OCI-LY3 (cell line): ENCODE data around the gene GPC4.

ENCODE experiments used
- EZH2phosphoT487 ChIP-seq: fragments of 200-600 bp; shearing (Covaris generic); IDR thresholded peaks from 2 replicates; pipeline ENCODE4 v1.6.1; 2018; ENCODE audit warnings: antibody characterized with exemption, mixed run types, low read depth
- TF ChIP-seq, protein P1 (sequence below): fragments of 200-600, 300-600 bp; sonication (generic); IDR thresholded peaks from 2 replicates; pipeline ENCODE4 v1.5.1; 2014; ENCODE audit warnings: antibody characterized with exemption, low read length, low read depth

DNA sequence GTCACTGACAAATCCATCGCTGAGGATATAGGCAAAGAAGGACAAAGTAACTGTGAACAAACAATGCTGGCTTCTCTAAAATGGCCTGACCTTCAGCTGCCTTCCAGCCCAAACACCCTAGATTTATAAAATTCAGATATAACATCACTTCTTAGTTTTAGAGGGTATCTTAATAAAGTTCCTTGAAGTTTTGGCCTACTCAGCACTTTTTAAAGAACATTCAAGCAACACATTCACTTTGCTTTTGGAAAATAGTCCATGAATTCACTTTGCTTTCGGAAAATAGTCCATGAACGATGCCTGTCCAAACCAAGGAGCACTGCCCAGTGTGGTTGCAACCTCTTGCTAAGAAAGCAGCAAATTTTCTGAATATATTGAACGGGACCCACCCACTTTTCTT, 142.1 kb downstream of the GPC4 start:
- TF ChIP-seq, protein P1, sequence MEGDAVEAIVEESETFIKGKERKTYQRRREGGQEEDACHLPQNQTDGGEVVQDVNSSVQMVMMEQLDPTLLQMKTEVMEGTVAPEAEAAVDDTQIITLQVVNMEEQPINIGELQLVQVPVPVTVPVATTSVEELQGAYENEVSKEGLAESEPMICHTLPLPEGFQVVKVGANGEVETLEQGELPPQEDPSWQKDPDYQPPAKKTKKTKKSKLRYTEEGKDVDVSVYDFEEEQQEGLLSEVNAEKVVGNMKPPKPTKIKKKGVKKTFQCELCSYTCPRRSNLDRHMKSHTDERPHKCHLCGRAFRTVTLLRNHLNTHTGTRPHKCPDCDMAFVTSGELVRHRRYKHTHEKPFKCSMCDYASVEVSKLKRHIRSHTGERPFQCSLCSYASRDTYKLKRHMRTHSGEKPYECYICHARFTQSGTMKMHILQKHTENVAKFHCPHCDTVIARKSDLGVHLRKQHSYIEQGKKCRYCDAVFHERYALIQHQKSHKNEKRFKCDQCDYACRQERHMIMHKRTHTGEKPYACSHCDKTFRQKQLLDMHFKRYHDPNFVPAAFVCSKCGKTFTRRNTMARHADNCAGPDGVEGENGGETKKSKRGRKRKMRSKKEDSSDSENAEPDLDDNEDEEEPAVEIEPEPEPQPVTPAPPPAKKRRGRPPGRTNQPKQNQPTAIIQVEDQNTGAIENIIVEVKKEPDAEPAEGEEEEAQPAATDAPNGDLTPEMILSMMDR = no peak
- TF ChIP-seq EZH2phosphoT487 = no peak
